ENCODE data around the gene SMAD6.

SMAD6 gene

GRCh38 chr15:66801266-66801665 is 99.2 kb downstream of the SMAD6 start:
- DNase-seq, result no peak

GRCh38 chr15:66802025-66803001 is 100.3 kb downstream of the SMAD6 start:
- DNase-seq, result no peak

- DNase-seq, result no peak
Measured at GRCh38 chr15:66803182-66803729, 101.2 kb downstream of the SMAD6 start.

GRCh38 chr15:66803749-66804148 is 101.7 kb downstream of the SMAD6 start:
- no peak for DNase-seq

- no peak for DNase-seq
Measured at GRCh38 chr15:66805202-66805885, 103.3 kb downstream of the SMAD6 start.

GRCh38 chr15:66808181-66808824 is 106.3 kb downstream of the SMAD6 start:
- DNase-seq, result no peak

GRCh38 chr15:66809664-66810063 is 107.6 kb downstream of the SMAD6 start:
- DNase-seq, result no peak

- DNase-seq, result no peak
Measured at GRCh38 chr15:66815318-66815717, 113.3 kb downstream of the SMAD6 start.

GRCh38 chr15:66816201-66816600 is 114.2 kb downstream of the SMAD6 start:
- no peak for DNase-seq

- no peak for DNase-seq
Measured at GRCh38 chr15:66819084-66819483, 117.0 kb downstream of the SMAD6 start.

- DNase-seq, result no peak
Measured at GRCh38 chr15:66820481-66821176, 118.6 kb downstream of the SMAD6 start.

GRCh38 chr15:66821307-66821706 is 119.3 kb downstream of the SMAD6 start:
- DNase-seq, result no peak

GRCh38 chr15:66822114-66822513 is 120.1 kb downstream of the SMAD6 start:
- no peak for DNase-seq

GRCh38 chr15:66822576-66822975 is 120.5 kb downstream of the SMAD6 start:
- DNase-seq, result no peak

- no peak for DNase-seq
Measured at GRCh38 chr15:66823601-66824000, 121.6 kb downstream of the SMAD6 start.

- DNase-seq, result no peak
Measured at GRCh38 chr15:66824424-66824823, 122.4 kb downstream of the SMAD6 start.

- DNase-seq, result no peak
Measured at GRCh38 chr15:66825139-66825538, 123.1 kb downstream of the SMAD6 start.

- no peak for DNase-seq
Measured at GRCh38 chr15:66825731-66826130, 123.7 kb downstream of the SMAD6 start.

GRCh38 chr15:66826507-66826906 is 124.5 kb downstream of the SMAD6 start:
- DNase-seq, result no peak

- DNase-seq, result no peak
Measured at GRCh38 chr15:66827039-66827697, 125.1 kb downstream of the SMAD6 start.

GRCh38 chr15:66827698-66828055 is 125.6 kb downstream of the SMAD6 start:
- no peak for DNase-seq

Measured in activated naive CD4-positive, alpha-beta T cell treated with anti-CD3 and anti-CD28 coated beads, Interleukin-2, amount 50 U/mL, for 16 hours (primary cell).